Neural cell (in vitro differentiated cells): Measurements from ENCODE around the gene TGM4. TPM values are rescaled to one million over a fixed set of nuclear protein-coding genes. Genes with fewer than 3 reads are reported as not detected.

Source experiments
- H2AFZ ChIP-seq: fragments of 200-600, 300-800 bp; sonication (generic), shearing (Covaris generic); 2 replicates; pipeline ENCODE4 v1.6.0; 2014; ENCODE audit warnings: low read depth, mild to moderate bottlenecking, antibody characterized with exemption, low read length, moderate library complexity
- H3F3A ChIP-seq: fragments of 200-600 bp; shearing (Covaris generic); 2 replicates; pipeline ENCODE4 v1.6.1; 2016; ENCODE audit warnings: mild to moderate bottlenecking, moderate library complexity, mixed read lengths, antibody characterized with exemption, low read length; ENCODE audit not compliant: insufficient read depth, poor library complexity, severe bottlenecking
- H3K27ac ChIP-seq: fragments of 200-600, 300-800 bp; sonication (generic), shearing (Covaris generic); 2 replicates; pipeline ENCODE4 v1.5.1; 2014; ENCODE audit warnings: mild to moderate bottlenecking, low read length, moderate library complexity
- H3K27me3 ChIP-seq: fragments of 300-800, 200-600 bp; sonication (generic), shearing (Covaris generic); 2 replicates; pipeline ENCODE4 v1.6.0; 2014; ENCODE audit warnings: mild to moderate bottlenecking, low read depth, low read length, moderate library complexity; ENCODE audit not compliant: insufficient read depth
- H3K36me3 ChIP-seq: fragments of 300-800, 200-600 bp; sonication (generic), shearing (Covaris generic); 2 replicates; pipeline ENCODE4 v1.5.1; 2014; ENCODE audit warnings: mild to moderate bottlenecking, antibody characterized with exemption, low read length, moderate library complexity; ENCODE audit not compliant: insufficient read depth
- H3K4me2 ChIP-seq: fragments of 300-800, 200-600 bp; sonication (generic), shearing (Covaris generic); 2 replicates; pipeline ENCODE4 v1.6.0; 2014; ENCODE audit warnings: mild to moderate bottlenecking, low read length
- H3K4me3 ChIP-seq: fragments of 300-800, 200-600 bp; sonication (generic), shearing (Covaris generic); 2 replicates; pipeline ENCODE4 v1.5.1; 2014; ENCODE audit warnings: mild to moderate bottlenecking, low read length, moderate library complexity
- H3K79me2 ChIP-seq: fragments of 200-600 bp; shearing (Covaris generic); replicated peaks from 2 replicates; pipeline ENCODE4 v1.6.0; 2014; ENCODE audit warnings: mild to moderate bottlenecking, low read length, moderate library complexity; ENCODE audit not compliant: insufficient read depth
- H3K9ac ChIP-seq: fragments of 300-800, 200-600 bp; sonication (generic), shearing (Covaris generic); 2 replicates; pipeline ENCODE4 v1.6.1; 2016; ENCODE audit warnings: mild to moderate bottlenecking, low read length, mixed read lengths
- H3K9me2 ChIP-seq: fragments of 200-600 bp; shearing (Covaris generic); 2 replicates; pipeline ENCODE4 v1.6.1; 2016; ENCODE audit warnings: mild to moderate bottlenecking, low read length, mixed read lengths; ENCODE audit not compliant: insufficient read depth
- H3K9me3 ChIP-seq: fragments of 200-600, 300-800 bp; sonication (generic), shearing (Covaris generic); 2 replicates; pipeline ENCODE4 v1.6.1; 2016; ENCODE audit warnings: mild to moderate bottlenecking, mixed run types, low read length, moderate library complexity, mixed read lengths
- H4K20me1 ChIP-seq: fragments of 200-600 bp; shearing (Covaris generic); 2 replicates; pipeline ENCODE4 v1.6.1; 2016; ENCODE audit warnings: mild to moderate bottlenecking, mixed run types; ENCODE audit not compliant: insufficient read depth
- CTCF ChIP-seq: fragments of 450-650 bp; IDR thresholded peaks from 2 replicates; pipeline ENCODE4 v1.5.1; 2014; ENCODE audit warnings: antibody characterized with exemption, mild to moderate bottlenecking, moderate library complexity; ENCODE audit not compliant: poor library complexity, severe bottlenecking
- EP300 ChIP-seq: fragments of 450-650 bp; conservative IDR thresholded peaks from 2 replicates; pipeline ENCODE4 v1.6.1; 2014; ENCODE audit warnings: antibody characterized with exemption, mild to moderate bottlenecking, moderate library complexity; ENCODE audit not compliant: poor library complexity, severe bottlenecking
- EZH2 ChIP-seq: fragments of 200-600, 300-800 bp; shearing (Covaris generic), sonication (generic); IDR thresholded peaks from 2 replicates; pipeline ENCODE4 v1.6.1; 2014; ENCODE audit warnings: antibody characterized with exemption, low read length, borderline replicate concordance, mild to moderate bottlenecking; ENCODE audit not compliant: insufficient read depth, poor library complexity, severe bottlenecking
- MXI1 ChIP-seq: fragments of 450-650 bp; conservative IDR thresholded peaks from 2 replicates; pipeline ENCODE4 v1.6.1; 2014; ENCODE audit warnings: antibody characterized with exemption, mild to moderate bottlenecking; ENCODE audit not compliant: poor library complexity, severe bottlenecking
- POLR2AphosphoS5 ChIP-seq: IDR thresholded peaks from 2 replicates; pipeline ENCODE4 v1.6.1; 2012
- RAD21 ChIP-seq: fragments of 450-650 bp; conservative IDR thresholded peaks from 2 replicates; pipeline ENCODE4 v1.6.1; 2014; ENCODE audit warnings: antibody characterized with exemption, mild to moderate bottlenecking, moderate library complexity
- REST ChIP-seq: IDR thresholded peaks from 2 replicates; pipeline ENCODE4 v1.6.1; 2012; ENCODE audit warnings: borderline replicate concordance
- SMC3 ChIP-seq: fragments of 450-650 bp; conservative IDR thresholded peaks from 2 replicates; pipeline ENCODE4 v1.6.1; 2014; ENCODE audit warnings: antibody characterized with exemption, mild to moderate bottlenecking, moderate library complexity; ENCODE audit not compliant: poor library complexity
- TAF1 ChIP-seq: IDR thresholded peaks from 2 replicates; pipeline ENCODE4 v1.6.1; 2012; ENCODE audit warnings: low read depth
- polyA plus RNA-seq: library from polyadenylated mRNA; depleted of rRNA; stranded (reverse); fragments of >200 nt; gene quantifications from 2 replicates; pipeline ENCODE4 v1.2.3, GENCODE V29; 2014

The TGM4 gene
- polyA plus RNA-seq, 1 donor from 2014 or later = not detected

- Histone ChIP-seq H3K9me3 (no peaks in the 10 kb centered on the region), H3K36me3 (no peaks in the 10 kb centered on the region), H2AFZ (no peak overlapping the region), H3K9ac (no peak overlapping the region), H3F3A (no peaks in the 10 kb centered on the region), H3K4me2 (no peak overlapping the region), H3K4me3 (no peak overlapping the region), H3K27me3 (no peaks in the 10 kb centered on the region), H3K9me2 (no peaks in the 10 kb centered on the region), H3K27ac (no peak overlapping the region), H3K79me2 (no peaks in the 10 kb centered on the region), H4K20me1 (no peaks in the 10 kb centered on the region)
- no peak for TF ChIP-seq RAD21
- no peak for TF ChIP-seq POLR2AphosphoS5
- no peak for TF ChIP-seq EZH2
- TF ChIP-seq CTCF = no peak
- no peak for TF ChIP-seq EP300
- no peak for TF ChIP-seq TAF1
- no peak for TF ChIP-seq SMC3
- no peak for TF ChIP-seq REST
- no peak for TF ChIP-seq MXI1
These were observed 52.5 kb downstream of the TGM4 start for GRCh38 chr3:44926921-44927320.

- Histone ChIP-seq H4K20me1 (no peaks in the 10 kb centered on the region), H3F3A (no peaks in the 10 kb centered on the region), H2AFZ (no peak overlapping the region), H3K4me3 (no peak overlapping the region), H3K36me3 (no peaks in the 10 kb centered on the region), H3K9me2 (no peaks in the 10 kb centered on the region), H3K9me3 (no peaks in the 10 kb centered on the region), H3K9ac (no peak overlapping the region), H3K27ac (no peak overlapping the region), H3K79me2 (no peaks in the 10 kb centered on the region), H3K4me2 (no peak overlapping the region), H3K27me3 (no peaks in the 10 kb centered on the region)
- TF ChIP-seq EZH2 (no peak), POLR2AphosphoS5 (no peak), RAD21 (no peak), TAF1 (no peak)
These were observed 53.0 kb downstream of the TGM4 start for GRCh38 chr3:44927371-44927770.
